ENCODE results near the gene SPTBN1. TPM values are rescaled to one million over a fixed set of nuclear protein-coding genes. Genes with fewer than 3 reads are reported as not detected.

Gene SPTBN1
- total and polyA plus RNA-seq, 2 of the 13 experiments (the other 11 are each of a cell fraction or from before 2014, with no cell fraction given) = 123 to 299 TPM

DNA sequence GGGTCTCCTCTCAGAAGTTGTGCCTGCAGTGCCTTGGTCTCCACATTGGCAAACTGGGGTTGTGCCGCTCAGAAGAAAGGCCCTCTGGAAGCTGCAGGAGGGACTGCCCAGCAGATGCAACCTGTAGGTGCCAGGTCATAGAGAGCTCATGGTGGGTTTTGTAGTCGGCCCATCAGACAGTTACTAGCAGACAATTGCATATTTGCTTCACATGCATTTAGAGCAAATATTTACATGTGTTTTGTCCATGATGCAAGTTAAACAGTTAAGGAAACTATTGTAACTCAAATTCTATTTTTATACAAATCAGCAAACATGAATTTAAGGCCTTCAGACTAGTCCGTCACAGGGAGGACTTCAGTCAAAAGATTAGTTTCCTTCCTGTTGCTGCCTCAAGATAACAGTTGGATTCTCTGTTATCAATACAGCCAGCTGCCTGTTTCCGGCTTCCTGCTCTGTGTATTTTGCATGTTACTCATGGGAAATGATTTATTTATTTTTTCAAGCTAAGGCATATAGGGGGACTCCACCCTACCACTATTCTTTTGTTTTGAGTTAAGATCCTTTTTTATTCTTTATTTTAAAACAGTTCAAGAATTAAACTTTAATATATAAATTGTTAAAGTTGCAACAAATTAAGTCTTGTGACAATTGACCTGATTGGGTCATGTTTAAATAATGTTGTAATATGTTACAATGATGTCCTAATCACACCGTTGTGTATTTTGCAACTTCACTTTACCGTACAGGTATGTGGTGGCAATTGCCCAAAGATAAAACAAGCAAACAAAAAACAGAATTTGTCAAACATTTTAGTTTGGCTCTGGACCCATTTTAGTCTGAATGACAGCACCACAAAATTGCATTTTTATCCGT, 133.5 kb downstream of the SPTBN1 start (continued):
- TF ChIP-seq ZNF883 (CRISPR knock-in tag; IDR thresholded peaks at IDR 0.05; ENCODE audit: not compliant biosample characterization) (no peak), AGO1 (IDR thresholded peaks at IDR 0.05; ENCODE audit: low read depth, low read length, poor library complexity, severe bottlenecking) (no peak), NR2C2 (CRISPR knock-in tag; IDR thresholded peaks at IDR 0.05; ENCODE audit: borderline replicate concordance) (peak; percentile 66; the same call in 1 of the 2 replicates), GABPA (IDR thresholded peaks at IDR 0.05; ENCODE audit: low read depth, low read length) (no peak), GABPA (CRISPR knock-in tag; IDR thresholded peaks at IDR 0.05; ENCODE audit: low read depth) (peak; percentile 82), E2F5 (CRISPR knock-in tag; conservative IDR thresholded peaks at IDR 0.05) (no peak), SRSF4 (IDR thresholded peaks at IDR 0.05; ENCODE audit: low read depth, low read length, poor library complexity, severe bottlenecking) (no peak), PRDM4 (CRISPR knock-in tag; IDR thresholded peaks at IDR 0.05; ENCODE audit: borderline replicate concordance) (no peak), LCORL (IDR thresholded peaks at IDR 0.05) (no peak), LCORL (CRISPR knock-in tag; IDR thresholded peaks at IDR 0.05) (peak; percentile 70; the same call in 1 of the 2 replicates), DMTF1 (CRISPR knock-in tag; IDR thresholded peaks at IDR 0.05) (no peak), SIX1 (CRISPR knock-in tag; IDR thresholded peaks at IDR 0.05; ENCODE audit: borderline replicate concordance) (peak; percentile 59; the same call in 1 of the 2 replicates), PATZ1 (CRISPR knock-in tag; IDR thresholded peaks at IDR 0.05) (no peak; the same call in 1 of the 2 replicates), ZNF614 (CRISPR knock-in tag; IDR thresholded peaks at IDR 0.05; ENCODE audit: borderline replicate concordance) (0 out of 2 replicates have a peak, but pooled peaks have one; percentile 41)
- TF ChIP-seq, protein P1, sequence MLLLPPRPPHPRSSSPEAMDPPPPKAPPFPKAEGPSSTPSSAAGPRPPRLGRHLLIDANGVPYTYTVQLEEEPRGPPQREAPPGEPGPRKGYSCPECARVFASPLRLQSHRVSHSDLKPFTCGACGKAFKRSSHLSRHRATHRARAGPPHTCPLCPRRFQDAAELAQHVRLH (CRISPR knock-in tag; IDR thresholded peaks at IDR 0.05; ENCODE audit: borderline replicate concordance, low read depth) = peak; percentile 84
